Measurements from ENCODE around the gene JAG1.

- no peak for TF ChIP-seq CTCF (IDR thresholded peaks at IDR 0.05; ENCODE audit: low read depth, low read length, poor library complexity, severe bottlenecking)
- no peak for TF ChIP-seq EZH2phosphoT487 (IDR thresholded peaks at IDR 0.05; ENCODE audit: borderline replicate concordance, low read length)
Measured at GRCh38 chr20:10686356-10687133, 12.7 kb upstream of the JAG1 start.

Measured in DOHH2 (cell line).